ENCODE data around the gene CRPPA. TPM values are rescaled to one million over a fixed set of nuclear protein-coding genes. Genes with fewer than 3 reads are reported as not detected.
A peak's percentile ranks its signal among the peaks of the same experiment; 100 is the strongest.

The CRPPA gene
- total and polyA plus RNA-seq, 2 of the 13 experiments (the other 11 are each of a cell fraction or from before 2014, with no cell fraction given): 0.16 to 1.3 TPM

DNA sequence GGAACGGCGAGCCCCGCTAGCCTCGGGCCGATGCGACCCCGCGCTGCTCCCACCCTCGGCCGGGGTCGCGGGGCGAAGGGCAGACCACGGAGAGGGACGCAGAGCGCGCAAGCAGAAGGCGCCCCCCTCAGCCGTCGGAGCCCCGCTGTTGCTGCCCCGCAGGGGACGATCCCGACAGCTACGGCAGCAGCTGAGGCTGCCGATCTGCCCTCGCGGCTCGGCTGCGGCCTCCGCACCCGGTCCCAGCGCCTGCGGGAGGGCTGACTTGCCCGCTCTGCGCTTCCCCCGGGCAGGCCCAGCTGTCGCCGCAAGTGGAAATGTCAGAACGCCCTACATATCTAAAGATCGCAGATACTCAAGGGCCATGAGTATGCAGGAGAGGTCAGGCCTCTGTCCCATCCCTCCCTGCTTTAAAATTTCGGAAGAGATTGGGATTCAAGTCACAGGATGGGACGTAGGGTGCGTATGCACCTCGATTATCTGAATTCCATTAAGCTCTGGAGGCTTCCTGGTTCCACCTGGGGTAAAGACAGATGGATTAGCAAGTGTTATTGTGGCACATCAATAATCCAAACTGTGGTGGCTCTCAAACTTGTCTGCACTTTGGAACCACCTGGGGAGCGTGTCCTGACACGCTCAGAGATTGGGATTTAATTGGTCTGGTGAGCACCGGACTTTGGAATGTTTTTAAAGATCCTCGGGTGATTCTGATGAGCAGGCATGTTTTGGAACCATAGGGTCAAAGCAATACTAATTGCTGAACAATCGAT, at the start of gene CRPPA (continued):
- TF ChIP-seq ZNF749 (CRISPR knock-in tag; IDR thresholded peaks at IDR 0.05; ENCODE audit: borderline replicate concordance): 0 out of 2 replicates have a peak, but pooled peaks have one; percentile 32
- no peak for TF ChIP-seq CHD2 (IDR thresholded peaks at IDR 0.05; ENCODE audit: low read depth, low read length)
- TF ChIP-seq, protein P1, sequence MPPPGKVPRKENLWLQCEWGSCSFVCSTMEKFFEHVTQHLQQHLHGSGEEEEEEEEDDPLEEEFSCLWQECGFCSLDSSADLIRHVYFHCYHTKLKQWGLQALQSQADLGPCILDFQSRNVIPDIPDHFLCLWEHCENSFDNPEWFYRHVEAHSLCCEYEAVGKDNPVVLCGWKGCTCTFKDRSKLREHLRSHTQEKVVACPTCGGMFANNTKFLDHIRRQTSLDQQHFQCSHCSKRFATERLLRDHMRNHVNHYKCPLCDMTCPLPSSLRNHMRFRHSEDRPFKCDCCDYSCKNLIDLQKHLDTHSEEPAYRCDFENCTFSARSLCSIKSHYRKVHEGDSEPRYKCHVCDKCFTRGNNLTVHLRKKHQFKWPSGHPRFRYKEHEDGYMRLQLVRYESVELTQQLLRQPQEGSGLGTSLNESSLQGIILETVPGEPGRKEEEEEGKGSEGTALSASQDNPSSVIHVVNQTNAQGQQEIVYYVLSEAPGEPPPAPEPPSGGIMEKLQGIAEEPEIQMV (CRISPR knock-in tag; IDR thresholded peaks at IDR 0.05; ENCODE audit: low read depth): 0 out of 2 replicates have a peak, but pooled peaks have one; percentile 17
- TF ChIP-seq, protein P2, sequence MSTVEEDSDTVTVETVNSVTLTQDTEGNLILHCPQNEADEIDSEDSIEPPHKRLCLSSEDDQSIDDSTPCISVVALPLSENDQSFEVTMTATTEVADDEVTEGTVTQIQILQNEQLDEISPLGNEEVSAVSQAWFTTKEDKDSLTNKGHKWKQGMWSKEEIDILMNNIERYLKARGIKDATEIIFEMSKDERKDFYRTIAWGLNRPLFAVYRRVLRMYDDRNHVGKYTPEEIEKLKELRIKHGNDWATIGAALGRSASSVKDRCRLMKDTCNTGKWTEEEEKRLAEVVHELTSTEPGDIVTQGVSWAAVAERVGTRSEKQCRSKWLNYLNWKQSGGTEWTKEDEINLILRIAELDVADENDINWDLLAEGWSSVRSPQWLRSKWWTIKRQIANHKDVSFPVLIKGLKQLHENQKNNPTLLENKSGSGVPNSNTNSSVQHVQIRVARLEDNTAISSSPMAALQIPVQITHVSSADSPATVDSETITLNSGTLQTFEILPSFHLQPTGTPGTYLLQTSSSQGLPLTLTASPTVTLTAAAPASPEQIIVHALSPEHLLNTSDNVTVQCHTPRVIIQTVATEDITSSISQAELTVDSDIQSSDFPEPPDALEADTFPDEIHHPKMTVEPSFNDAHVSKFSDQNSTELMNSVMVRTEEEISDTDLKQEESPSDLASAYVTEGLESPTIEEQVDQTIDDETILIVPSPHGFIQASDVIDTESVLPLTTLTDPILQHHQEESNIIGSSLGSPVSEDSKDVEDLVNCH (CRISPR knock-in tag; IDR thresholded peaks at IDR 0.05): no peak
- TF ChIP-seq IRF2 (CRISPR knock-in tag; IDR thresholded peaks at IDR 0.05): no peak
- 0 out of 2 replicates have a peak, but pooled peaks have one; percentile 56 for TF ChIP-seq CREB3 (CRISPR knock-in tag; IDR thresholded peaks at IDR 0.05)
- TF ChIP-seq DR1 (CRISPR knock-in tag; IDR thresholded peaks at IDR 0.05): 0 out of 2 replicates have a peak, but pooled peaks have one; percentile 29
- TF ChIP-seq, protein P3, sequence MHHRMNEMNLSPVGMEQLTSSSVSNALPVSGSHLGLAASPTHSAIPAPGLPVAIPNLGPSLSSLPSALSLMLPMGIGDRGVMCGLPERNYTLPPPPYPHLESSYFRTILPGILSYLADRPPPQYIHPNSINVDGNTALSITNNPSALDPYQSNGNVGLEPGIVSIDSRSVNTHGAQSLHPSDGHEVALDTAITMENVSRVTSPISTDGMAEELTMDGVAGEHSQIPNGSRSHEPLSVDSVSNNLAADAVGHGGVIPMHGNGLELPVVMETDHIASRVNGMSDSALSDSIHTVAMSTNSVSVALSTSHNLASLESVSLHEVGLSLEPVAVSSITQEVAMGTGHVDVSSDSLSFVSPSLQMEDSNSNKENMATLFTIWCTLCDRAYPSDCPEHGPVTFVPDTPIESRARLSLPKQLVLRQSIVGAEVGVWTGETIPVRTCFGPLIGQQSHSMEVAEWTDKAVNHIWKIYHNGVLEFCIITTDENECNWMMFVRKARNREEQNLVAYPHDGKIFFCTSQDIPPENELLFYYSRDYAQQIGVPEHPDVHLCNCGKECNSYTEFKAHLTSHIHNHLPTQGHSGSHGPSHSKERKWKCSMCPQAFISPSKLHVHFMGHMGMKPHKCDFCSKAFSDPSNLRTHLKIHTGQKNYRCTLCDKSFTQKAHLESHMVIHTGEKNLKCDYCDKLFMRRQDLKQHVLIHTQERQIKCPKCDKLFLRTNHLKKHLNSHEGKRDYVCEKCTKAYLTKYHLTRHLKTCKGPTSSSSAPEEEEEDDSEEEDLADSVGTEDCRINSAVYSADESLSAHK (CRISPR knock-in tag; IDR thresholded peaks at IDR 0.05; ENCODE audit: borderline replicate concordance): no peak
- no peak for TF ChIP-seq GPBP1L1 (CRISPR knock-in tag; IDR thresholded peaks at IDR 0.05)
- TF ChIP-seq TEAD2 (CRISPR knock-in tag; IDR thresholded peaks at IDR 0.05): no peak
- no peak for TF ChIP-seq ELF1 (CRISPR knock-in tag; IDR thresholded peaks at IDR 0.05)
- TF ChIP-seq, protein P4, sequence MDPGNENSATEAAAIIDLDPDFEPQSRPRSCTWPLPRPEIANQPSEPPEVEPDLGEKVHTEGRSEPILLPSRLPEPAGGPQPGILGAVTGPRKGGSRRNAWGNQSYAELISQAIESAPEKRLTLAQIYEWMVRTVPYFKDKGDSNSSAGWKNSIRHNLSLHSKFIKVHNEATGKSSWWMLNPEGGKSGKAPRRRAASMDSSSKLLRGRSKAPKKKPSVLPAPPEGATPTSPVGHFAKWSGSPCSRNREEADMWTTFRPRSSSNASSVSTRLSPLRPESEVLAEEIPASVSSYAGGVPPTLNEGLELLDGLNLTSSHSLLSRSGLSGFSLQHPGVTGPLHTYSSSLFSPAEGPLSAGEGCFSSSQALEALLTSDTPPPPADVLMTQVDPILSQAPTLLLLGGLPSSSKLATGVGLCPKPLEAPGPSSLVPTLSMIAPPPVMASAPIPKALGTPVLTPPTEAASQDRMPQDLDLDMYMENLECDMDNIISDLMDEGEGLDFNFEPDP (CRISPR knock-in tag; conservative IDR thresholded peaks at IDR 0.05): 0 out of 2 replicates have a peak, but pooled peaks have one; percentile 20
- TF ChIP-seq HNRNPLL (IDR thresholded peaks at IDR 0.05; ENCODE audit: low read depth, low read length, poor library complexity, severe bottlenecking): peak; percentile 90
- no peak for TF ChIP-seq ZNF710 (CRISPR knock-in tag; IDR thresholded peaks at IDR 0.05; ENCODE audit: borderline replicate concordance)
- 0 out of 2 replicates have a peak, but pooled peaks have one; percentile 55 for TF ChIP-seq NKX3-1 (CRISPR knock-in tag; IDR thresholded peaks at IDR 0.05)
